SK-N-SH (cell line): ENCODE measurements around the gene SPTBN5. TPM values are rescaled to one million over a fixed set of nuclear protein-coding genes. Genes with fewer than 3 reads are reported as not detected.

Experiments used
- CTCF ChIA-PET: fragments of 300-600, 350-600 bp; formaldehyde crosslinking; extraction: SDS; loops from one replicate; lab custom pipeline; 2021; lab: Yijun Ruan, JAX
- POLR2A ChIA-PET: fragments of 350-600 bp; sonication (Branson Sonifier 250); formaldehyde crosslinking; extraction: SDS; loops from one replicate; lab custom pipeline; 2020; ENCODE audit warnings: antibody characterized with exemption, inconsistent platforms; lab: Yijun Ruan, JAX
- DNase-seq: peaks from one replicate; pipeline ENCODE4 v3.0.0; 2012
- H2AFZ ChIP-seq: fragments of 200-600 bp; sonication (generic); 2 replicates; pipeline ENCODE4 v1.8.1; 2016; ENCODE audit warnings: antibody characterized with exemption, mild to moderate bottlenecking, low read depth
- H3F3A ChIP-seq: fragments of 200-600 bp; sonication (generic); replicated peaks from 2 replicates; pipeline ENCODE3; 2016; ENCODE audit warnings: antibody characterized with exemption, mild to moderate bottlenecking; ENCODE audit not compliant: insufficient read depth
- H3K27ac ChIP-seq, 2 experiments: fragments of 200-500 bp in 1 of 2; fragments of 200-600 bp in 1 of 2; sonication (Bioruptor generic) in 1 of 2; sonication (generic), shearing (Covaris generic) in 1 of 2; 2 replicates each; pipeline versions ENCODE4 v1.5.1 to v1.6.1; 2014 to 2016; ENCODE audit warnings: low read depth in 2 of 2, inconsistent platforms in 1 of 2, low read length in 1 of 2, mild to moderate bottlenecking in 1 of 2, mixed read lengths in 1 of 2
- H3K27me3 ChIP-seq: fragments of 200-600 bp; sonication (generic), shearing (Covaris generic); 2 replicates; pipeline ENCODE4 v1.6.1; 2016; ENCODE audit warnings: mixed run types; ENCODE audit not compliant: insufficient read depth
- H3K36me3 ChIP-seq, 2 experiments: fragments of 200-500 bp in 1 of 2; fragments of 200-600 bp in 1 of 2; sonication (Bioruptor generic) in 1 of 2; sonication (generic) in 1 of 2; replicated peaks in 1 of 2; 2 replicates each; pipeline versions ENCODE3 to v1.5.1; 2014 to 2016; ENCODE audit warnings: low read length in 1 of 2, mild to moderate bottlenecking in 1 of 2; ENCODE audit not compliant: insufficient read depth in 2 of 2, control insufficient read depth in 1 of 2
- H3K4me1 ChIP-seq, 2 experiments: fragments of 200-500 bp in 1 of 2; fragments of 200-600 bp in 1 of 2; sonication (Bioruptor generic) in 1 of 2; sonication (generic), shearing (Covaris generic) in 1 of 2; 2 replicates each; pipeline versions ENCODE4 v1.5.1 to v1.6.1; 2014 to 2016; ENCODE audit warnings: low read depth in 1 of 2, low read length in 1 of 2, mixed run types in 1 of 2; ENCODE audit not compliant: insufficient read depth in 2 of 2, control insufficient read depth in 1 of 2
- H3K4me2 ChIP-seq: fragments of 200-600 bp; sonication (generic), shearing (Covaris generic); 2 replicates; pipeline ENCODE4 v1.6.1; 2017; ENCODE audit warnings: mixed run types
- H3K4me3 ChIP-seq, 2 experiments: fragments of 200-500 bp in 1 of 2; fragments of 200-600 bp in 1 of 2; sonication (Bioruptor generic) in 1 of 2; sonication (generic), shearing (Covaris generic) in 1 of 2; 2 replicates each; pipeline versions ENCODE4 v1.5.1 to v1.8.1; 2014 to 2016; ENCODE audit warnings: low read depth in 2 of 2, inconsistent platforms in 1 of 2, low read length in 1 of 2, mild to moderate bottlenecking in 1 of 2, mixed read lengths in 1 of 2, moderate library complexity in 1 of 2
- H3K79me2 ChIP-seq: fragments of 200-600 bp; sonication (generic); 2 replicates; pipeline ENCODE4 v1.8.1; 2017; ENCODE audit warnings: mild to moderate bottlenecking; ENCODE audit not compliant: insufficient read depth
- H3K9ac ChIP-seq: fragments of 200-600 bp; sonication (generic); 2 replicates; pipeline ENCODE4 v1.6.1; 2017; ENCODE audit warnings: mixed run types
- H3K9me2 ChIP-seq: fragments of 200-600 bp; sonication (generic); 2 replicates; pipeline ENCODE4 v1.6.1; 2017; ENCODE audit warnings: mixed run types
- H3K9me3 ChIP-seq: fragments of 200-600 bp; sonication (generic); 2 replicates; pipeline ENCODE4 v1.6.1; 2017; ENCODE audit warnings: mixed run types, mild to moderate bottlenecking, moderate library complexity
- H4K20me1 ChIP-seq: fragments of 200-600 bp; sonication (generic); 2 replicates; pipeline ENCODE4 v1.6.1; 2017; ENCODE audit warnings: mild to moderate bottlenecking, mixed run types; ENCODE audit not compliant: insufficient read depth
- FOSL2 ChIP-seq: IDR thresholded peaks from 2 replicates; pipeline ENCODE4 v1.4.0; 2012; ENCODE audit warnings: low read depth, mild to moderate bottlenecking, moderate library complexity, borderline replicate concordance
- FOXJ3 ChIP-seq: sonication (generic); formaldehyde crosslinking; IDR thresholded peaks from 2 replicates; pipeline ENCODE4 v1.5.1; 2020; ENCODE audit warnings: mild to moderate bottlenecking, missing genetic modification reagents
- FOXM1 ChIP-seq: IDR thresholded peaks from 2 replicates; pipeline ENCODE4 v1.4.0; 2012; ENCODE audit warnings: low read depth, mild to moderate bottlenecking
- JUND ChIP-seq: IDR thresholded peaks from 2 replicates; pipeline ENCODE4 v1.4.0; 2012
- NFIC ChIP-seq: IDR thresholded peaks from 2 replicates; pipeline ENCODE4 v1.4.0; 2012; ENCODE audit warnings: borderline replicate concordance
- PBX3 ChIP-seq: IDR thresholded peaks from 2 replicates; pipeline ENCODE4; 2012
- RAD21 ChIP-seq: IDR thresholded peaks from 2 replicates; pipeline ENCODE4 v1.6.1; 2012; ENCODE audit warnings: mild to moderate bottlenecking, low read length
- RCOR1 ChIP-seq: fragments of 150-350 bp; IDR thresholded peaks from 2 replicates; pipeline ENCODE4 v1.6.1; 2017; ENCODE audit warnings: antibody characterized with exemption, low read length
- REST ChIP-seq: IDR thresholded peaks from 2 replicates; pipeline ENCODE4 v1.6.1; 2012; ENCODE audit warnings: mild to moderate bottlenecking, low read depth, low read length, moderate library complexity
- SIN3A ChIP-seq: IDR thresholded peaks from 2 replicates; pipeline ENCODE4 v1.6.1; 2012; ENCODE audit warnings: low read depth, mild to moderate bottlenecking, low read length, moderate library complexity, borderline replicate concordance
- SMC3 ChIP-seq: IDR thresholded peaks from 2 replicates; pipeline ENCODE4 v1.6.1; 2012; ENCODE audit warnings: low read depth, low read length, improper control_type of control experiment
- TAF1 ChIP-seq: IDR thresholded peaks from 2 replicates; pipeline ENCODE4 v1.6.1; 2012; ENCODE audit warnings: low read depth, mild to moderate bottlenecking, low read length, moderate library complexity, borderline replicate concordance
- TCF12 ChIP-seq: IDR thresholded peaks from 2 replicates; pipeline ENCODE4 v1.4.0; 2012
- YY1 ChIP-seq: IDR thresholded peaks from 2 replicates; pipeline ENCODE4 v1.4.0; 2012; ENCODE audit warnings: low read depth, mild to moderate bottlenecking
- WGBS: methylation state at CpG from one replicate; pipeline ENCODE4 v1.1.6; 2017; ENCODE audit warnings: low lambda C conversion rate; 5-methylcytosine and 5-hydroxymethylcytosine counted together
- polyA plus RNA-seq, 3 experiments: library from polyadenylated mRNA; depleted of rRNA; stranded (reverse); fragments of >200 nt; gene quantifications; 2 replicates each; pipeline ENCODE4 v1.2.3, GENCODE V29; 2012

SPTBN5 gene
- polyA plus RNA-seq, 1 of the 3 experiments (the other 2 are of a cell fraction), result 0.23 TPM

- Histone ChIP-seq H3K27me3 (no peaks in the 10 kb centered on the region), H3K4me1 (peaks cover 14 to 43% of the 10 kb centered on the region in 2 experiments), H3K27ac (peak overlapping the region in 1 of 2 experiments; percentile 7; a peak in 2 of 4 replicates), H2AFZ (no peak overlapping the region)
- TF ChIP-seq FOXJ3 (CRISPR knock-in tag) (no peak), SMC3 (no peak), TAF1 (no peak), FOXM1 (no peak)
- TF ChIP-seq, all 33 proteins: peak for 0
- Histone ChIP-seq H3K79me2 (peaks cover 13% of the 10 kb centered on the region), H3K4me3 (no peak overlapping the region), H3K36me3 (peaks cover 0 to 6% of the 10 kb centered on the region in 2 experiments), H3K4me2 (no peak overlapping the region), H4K20me1 (no peaks in the 10 kb centered on the region), H3F3A (peaks cover 15% of the 10 kb centered on the region), H3K9ac (no peak overlapping the region), H3K9me3 (no peaks in the 10 kb centered on the region), H3K9me2 (no peaks in the 10 kb centered on the region)
- ChIA-PET CTCF (interaction anchor here (1.6 to 1.8 kb wide), 2 partner anchors 11 to 19 kb away, joined by 4 to 5 read pairs; no protein-coding TSS in a partner anchor), POLR2A (no interaction called here)
- 93% methylated on average over 9 of the region's 16 CpGs for WGBS
- DNase-seq, result no peak
These were observed 38.8 kb upstream of the SPTBN5 start for GRCh38 chr15:41932511-41933289.

GRCh38 chr15:41932101-41932500 lies 38.2 kb upstream of the SPTBN5 start:
- H3K36me3 ChIP-seq, result peaks cover 0 to 6% of the 10 kb centered on the region in 2 experiments
- POLR2A ChIA-PET, result no interaction called here
- H3K79me2 ChIP-seq, result peaks cover 13% of the 10 kb centered on the region
- WGBS, result 100% methylated on average over 9 of the region's 9 CpGs
- no peaks in the 10 kb centered on the region for H3K9me3 ChIP-seq
- no peak overlapping the region for H3K4me2 ChIP-seq
- no peak overlapping the region for H3K4me3 ChIP-seq
- H3F3A ChIP-seq, result peaks cover 11% of the 10 kb centered on the region
- peaks cover 14 to 43% of the 10 kb centered on the region in 2 experiments for H3K4me1 ChIP-seq
- H2AFZ ChIP-seq, result no peak overlapping the region
- H3K9me2 ChIP-seq, result no peaks in the 10 kb centered on the region
- H3K27ac ChIP-seq, result peak overlapping the region in 1 of 2 experiments; percentile 76; a peak in 1 of 4 replicates
- CTCF ChIA-PET, result interaction anchor here (1.6 to 1.8 kb wide), 2 partner anchors 10 to 19 kb away, joined by 4 to 5 read pairs; no protein-coding TSS in a partner anchor
- TF ChIP-seq YY1, result no peak
- TF ChIP-seq TAF1, result no peak
- no peak for TF ChIP-seq FOSL2
- no peak for TF ChIP-seq SIN3A
- TF ChIP-seq FOXJ3 (CRISPR knock-in tag), result no peak
- no peak for TF ChIP-seq PBX3
- no peak for TF ChIP-seq TCF12
- TF ChIP-seq SMC3, result no peak
- TF ChIP-seq RAD21, result no peak
- TF ChIP-seq REST, result no peak
- TF ChIP-seq NFIC, result no peak
- TF ChIP-seq JUND, result no peak
- TF ChIP-seq RCOR1, result no peak
- no peak for DNase-seq
- no peaks in the 10 kb centered on the region for H4K20me1 ChIP-seq
- H3K27me3 ChIP-seq, result no peaks in the 10 kb centered on the region
- H3K9ac ChIP-seq, result no peak overlapping the region
